Left lung (tissue), 10 donors: ENCODE results near the gene VSTM4. TPM values are rescaled to one million over a fixed set of nuclear protein-coding genes. Genes with fewer than 3 reads are reported as not detected.

ENCODE experiments used
- ATAC-seq: fragments of 200-7000 bp; cut with Tn5 transposase; one replicate; pipeline ENCODE4 v1.9.1; 2020; ENCODE audit warnings: moderate library complexity
- DNase-seq, 4 donors: peaks; one replicate each; pipeline ENCODE4 v3.0.0-alpha.2; 2013 to 2020
- H3K27ac ChIP-seq, 2 donors: fragments of 200-600 bp; sonication (generic) in 1 of 2; one replicate each; pipeline versions ENCODE4 v1.5.0 to v1.8.0; 2020 to 2021
- H3K27me3 ChIP-seq, 2 donors: fragments of 200-600 bp; sonication (generic) in 1 of 2; one replicate each; pipeline versions ENCODE4 v1.5.0 to v1.8.0; 2020 to 2021
- H3K36me3 ChIP-seq, 2 donors: fragments of 200-600 bp; sonication (generic) in 1 of 2; one replicate each; pipeline versions ENCODE4 v1.5.0 to v1.8.0; 2020 to 2021
- H3K4me1 ChIP-seq, 2 donors: fragments of 200-600 bp; one replicate each; pipeline ENCODE4 v1.8.0; 2021
- H3K4me3 ChIP-seq, 2 donors: fragments of 200-600 bp; sonication (generic) in 1 of 2; one replicate each; pipeline versions ENCODE4 v1.5.0 to v1.8.0; 2020 to 2021; ENCODE audit warnings: mild to moderate bottlenecking in 1 of 2
- H3K9me3 ChIP-seq, 2 donors: fragments of 200-600 bp; sonication (generic) in 1 of 2; one replicate each; pipeline versions ENCODE4 v1.5.0 to v1.8.0; 2020 to 2021
- intact Hi-C, 2 donors: fragments of 100-400 bp; cut with DNase I; formaldehyde crosslinking; loops; one replicate each; pipeline versions ENCODE4 v1.11.2 to v1.14.2; 2022
- polyA plus RNA-seq, 6 donors: library from polyadenylated mRNA; unstranded; fragments of 120-200 nt; gene quantifications; one replicate each; pipeline ENCODE4 v1.2.1, GENCODE V29; 2013; ENCODE audit not compliant: insufficient read length in 6 of 6
- total RNA-seq, 2 donors: library from RNA; stranded (reverse); fragmentation: NEBNext Ultra II Directional; extraction: Animal tissue kit (Norgen Biotek cat#: 25700); gene quantifications; one replicate each; pipeline ENCODE4 v1.2.1, GENCODE V29; 2021
- TF ChIP-seq, protein P1 (sequence below), 2 donors: fragments of 200-600 bp; sonication (generic) in 1 of 2; IDR thresholded peaks; one replicate each; pipeline versions ENCODE4 v1.5.0 to v1.8.0; 2021; ENCODE audit warnings: antibody characterized with exemption in 2 of 2
- donor health status: DM: no; HTN: yes; CAD: no.
- donor health status: DM: no; HTN: no; CAD: no.

The VSTM4 gene
- total and polyA plus RNA-seq, 8 donors: 11.0 to 36.9 (median 30.8) TPM

DNA sequence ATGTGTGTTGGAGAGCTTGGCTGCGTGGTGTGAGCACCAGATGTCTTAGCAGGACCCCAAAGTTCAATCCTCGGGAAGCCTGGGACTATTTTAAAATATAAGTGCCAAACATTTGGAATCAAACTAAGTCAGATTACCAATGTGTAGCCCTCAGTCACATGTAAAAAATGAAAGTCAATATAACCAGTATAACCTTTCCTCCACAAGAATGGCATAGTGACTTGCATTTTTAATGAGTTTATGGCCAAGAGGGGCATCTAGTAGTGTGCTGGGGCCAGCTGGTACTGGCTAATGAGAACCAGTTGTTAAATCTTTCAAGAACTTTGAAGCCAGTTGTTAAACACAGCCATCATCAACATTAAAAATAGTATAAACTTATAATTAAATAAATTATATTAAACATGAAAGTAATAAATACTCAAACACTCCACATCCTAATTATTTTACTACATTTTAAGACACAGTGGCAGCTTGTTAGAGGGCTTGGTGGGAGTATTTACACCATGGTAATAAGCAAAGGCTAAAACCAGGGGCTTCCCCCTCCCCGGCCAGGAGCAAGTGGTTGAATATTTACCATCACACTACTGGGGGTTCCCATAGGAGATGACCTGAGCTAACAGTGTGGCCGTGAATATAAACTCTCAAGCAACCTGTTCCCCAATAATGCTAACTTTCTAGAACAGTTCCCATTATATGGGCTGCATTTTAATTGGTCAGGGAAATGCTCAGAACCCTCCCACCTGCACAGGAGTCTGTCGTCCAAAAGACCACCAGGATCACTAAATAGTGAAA lies 26.4 kb upstream of the VSTM4 start:
- Histone ChIP-seq H3K4me1 (peaks cover 7 to 9% of the 10 kb centered on the region in 2 donors), H3K27ac (no peak overlapping the region), H3K4me3 (no peak overlapping the region), H3K27me3 (no peaks in the 10 kb centered on the region), H3K36me3 (no peaks in the 10 kb centered on the region), H3K9me3 (peaks cover 0 to under 1% of the 10 kb centered on the region in 2 donors)
- TF ChIP-seq, protein P1, sequence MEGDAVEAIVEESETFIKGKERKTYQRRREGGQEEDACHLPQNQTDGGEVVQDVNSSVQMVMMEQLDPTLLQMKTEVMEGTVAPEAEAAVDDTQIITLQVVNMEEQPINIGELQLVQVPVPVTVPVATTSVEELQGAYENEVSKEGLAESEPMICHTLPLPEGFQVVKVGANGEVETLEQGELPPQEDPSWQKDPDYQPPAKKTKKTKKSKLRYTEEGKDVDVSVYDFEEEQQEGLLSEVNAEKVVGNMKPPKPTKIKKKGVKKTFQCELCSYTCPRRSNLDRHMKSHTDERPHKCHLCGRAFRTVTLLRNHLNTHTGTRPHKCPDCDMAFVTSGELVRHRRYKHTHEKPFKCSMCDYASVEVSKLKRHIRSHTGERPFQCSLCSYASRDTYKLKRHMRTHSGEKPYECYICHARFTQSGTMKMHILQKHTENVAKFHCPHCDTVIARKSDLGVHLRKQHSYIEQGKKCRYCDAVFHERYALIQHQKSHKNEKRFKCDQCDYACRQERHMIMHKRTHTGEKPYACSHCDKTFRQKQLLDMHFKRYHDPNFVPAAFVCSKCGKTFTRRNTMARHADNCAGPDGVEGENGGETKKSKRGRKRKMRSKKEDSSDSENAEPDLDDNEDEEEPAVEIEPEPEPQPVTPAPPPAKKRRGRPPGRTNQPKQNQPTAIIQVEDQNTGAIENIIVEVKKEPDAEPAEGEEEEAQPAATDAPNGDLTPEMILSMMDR (IDR thresholded peaks at IDR 0.05): no peak
- intact Hi-C loops: no loop called here
- ATAC-seq (no peak), DNase-seq (no peak)

DNA sequence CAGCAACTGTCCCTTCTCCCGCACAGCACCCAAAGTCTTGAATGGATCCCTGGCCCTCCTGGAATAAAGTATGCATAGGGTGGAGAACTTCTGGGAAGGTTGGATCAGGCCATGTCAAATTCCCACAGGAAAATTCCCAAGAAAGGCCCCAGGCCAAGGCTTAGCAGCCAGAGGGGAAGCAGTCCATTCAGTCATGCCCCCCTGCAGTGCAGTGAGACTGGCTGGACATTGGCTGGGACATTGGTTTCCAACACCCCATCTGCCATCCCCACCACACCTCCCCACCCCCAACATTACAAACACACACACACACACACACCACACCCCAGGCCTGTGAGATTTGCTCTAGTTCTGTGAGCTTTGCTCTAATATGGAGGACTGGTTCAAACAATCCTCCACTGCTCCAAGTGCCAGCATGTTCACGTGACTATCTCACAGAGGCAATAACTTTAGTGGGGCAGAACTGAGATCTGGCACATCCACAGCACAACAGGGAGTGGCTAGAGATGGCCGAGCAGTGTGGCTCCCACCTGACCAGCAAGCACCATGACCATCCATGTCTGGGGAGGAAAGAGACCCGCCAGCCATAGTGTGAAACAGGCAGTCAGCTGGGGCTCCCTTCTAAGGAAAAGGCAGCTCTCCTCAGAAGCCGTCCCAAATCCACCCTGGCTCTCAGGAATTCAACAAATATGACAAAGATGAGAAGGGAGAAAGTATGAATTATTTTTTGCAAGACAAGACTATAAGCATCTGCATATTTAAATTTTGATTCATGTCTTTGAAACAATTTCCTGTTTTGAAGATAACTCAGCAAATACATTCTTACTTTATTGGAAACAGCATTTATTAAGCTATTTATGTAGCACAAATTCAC lies 25.2 kb upstream of the VSTM4 start:
- H3K27me3 ChIP-seq: no peaks in the 10 kb centered on the region
- DNase-seq (no peak), ATAC-seq (no peak)
- intact Hi-C loops: no loop called here
- H3K4me1 ChIP-seq: peaks cover 7 to 9% of the 10 kb centered on the region in 2 donors
- no peaks in the 10 kb centered on the region for H3K36me3 ChIP-seq
- TF ChIP-seq, protein P1 (IDR thresholded peaks at IDR 0.05): no peak
- peak overlapping the region in 1 of 2 donors; percentile 88 for H3K27ac ChIP-seq
- no peaks in the 10 kb centered on the region for H3K9me3 ChIP-seq
- no peak overlapping the region for H3K4me3 ChIP-seq

DNA sequence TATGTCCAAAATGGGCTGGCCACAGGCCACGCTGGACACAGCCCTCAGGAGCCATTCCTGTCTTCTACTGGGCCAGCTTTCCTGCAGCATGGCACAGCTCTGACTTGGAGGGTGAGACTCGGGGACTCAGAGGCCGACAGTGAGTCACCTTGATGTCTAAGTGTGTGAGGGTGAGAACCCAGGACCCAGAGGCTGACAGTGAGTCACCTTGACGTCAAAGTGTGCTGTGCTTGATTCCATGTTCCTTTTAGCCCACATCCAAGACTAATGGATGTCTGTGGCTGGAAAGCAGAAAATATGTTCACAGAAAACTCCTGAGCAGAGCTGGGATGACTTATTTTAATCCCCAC lies 24.5 kb upstream of the VSTM4 start:
- DNase-seq (no peak), ATAC-seq (no peak)
- TF ChIP-seq, protein P1 (IDR thresholded peaks at IDR 0.05): no peak
- intact Hi-C loops: no loop called here
- Histone ChIP-seq H3K36me3 (no peaks in the 10 kb centered on the region), H3K9me3 (no peaks in the 10 kb centered on the region), H3K27me3 (no peaks in the 10 kb centered on the region), H3K27ac (peak overlapping the region; percentile 61 to 88), H3K4me3 (no peak overlapping the region), H3K4me1 (peaks cover 7 to 9% of the 10 kb centered on the region in 2 donors)

DNA sequence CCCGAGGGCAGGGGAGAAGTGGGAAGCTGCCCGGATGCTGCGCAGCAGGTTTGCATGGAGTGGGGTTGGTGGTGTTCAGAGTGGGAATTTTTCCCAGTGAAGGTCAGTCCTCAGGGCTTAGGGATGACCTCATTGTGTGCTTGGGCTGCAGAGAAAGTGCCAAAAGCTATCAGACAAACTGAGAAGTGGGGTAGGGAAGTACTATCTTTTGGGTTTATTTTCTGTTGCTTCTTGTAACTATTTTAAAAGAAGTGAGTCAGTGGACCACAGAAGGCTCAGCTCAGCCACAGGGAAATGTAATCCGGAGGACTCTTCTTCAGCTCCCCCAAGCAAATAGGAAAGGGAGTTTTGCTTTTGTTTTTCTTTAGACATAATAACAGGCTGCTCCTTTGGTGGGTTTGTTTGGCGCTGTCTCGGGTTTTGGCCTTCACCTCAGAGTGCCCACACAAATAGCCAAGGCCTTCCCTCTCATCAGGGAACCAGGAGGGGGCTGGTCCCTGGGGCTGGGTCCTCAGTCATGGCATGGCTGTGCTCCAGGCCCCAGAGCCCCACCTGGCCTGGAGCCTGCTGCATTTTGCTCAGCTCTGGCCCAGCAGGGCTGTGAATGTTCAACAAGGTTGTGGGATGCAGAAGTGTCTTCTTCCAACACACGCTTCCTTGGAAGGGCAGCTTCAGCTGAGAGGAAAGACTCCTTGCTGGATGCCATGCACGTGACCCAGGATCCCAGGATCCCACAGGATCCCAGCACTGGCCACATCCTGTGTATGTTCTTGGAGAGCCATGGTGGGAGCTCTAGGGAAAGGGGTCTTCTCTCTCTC lies 23.9 kb upstream of the VSTM4 start:
- TF ChIP-seq, protein P1 (IDR thresholded peaks at IDR 0.05): no peak
- ATAC-seq (peak; percentile 69), DNase-seq (no peak)
- intact Hi-C loops: no loop called here
- Histone ChIP-seq H3K27ac (peak overlapping the region; percentile 61 to 88), H3K4me1 (peaks cover 7 to 9% of the 10 kb centered on the region in 2 donors), H3K27me3 (no peaks in the 10 kb centered on the region), H3K36me3 (no peaks in the 10 kb centered on the region), H3K9me3 (no peaks in the 10 kb centered on the region), H3K4me3 (no peak overlapping the region)
